ENCODE results near the gene TMEM254.

DNA sequence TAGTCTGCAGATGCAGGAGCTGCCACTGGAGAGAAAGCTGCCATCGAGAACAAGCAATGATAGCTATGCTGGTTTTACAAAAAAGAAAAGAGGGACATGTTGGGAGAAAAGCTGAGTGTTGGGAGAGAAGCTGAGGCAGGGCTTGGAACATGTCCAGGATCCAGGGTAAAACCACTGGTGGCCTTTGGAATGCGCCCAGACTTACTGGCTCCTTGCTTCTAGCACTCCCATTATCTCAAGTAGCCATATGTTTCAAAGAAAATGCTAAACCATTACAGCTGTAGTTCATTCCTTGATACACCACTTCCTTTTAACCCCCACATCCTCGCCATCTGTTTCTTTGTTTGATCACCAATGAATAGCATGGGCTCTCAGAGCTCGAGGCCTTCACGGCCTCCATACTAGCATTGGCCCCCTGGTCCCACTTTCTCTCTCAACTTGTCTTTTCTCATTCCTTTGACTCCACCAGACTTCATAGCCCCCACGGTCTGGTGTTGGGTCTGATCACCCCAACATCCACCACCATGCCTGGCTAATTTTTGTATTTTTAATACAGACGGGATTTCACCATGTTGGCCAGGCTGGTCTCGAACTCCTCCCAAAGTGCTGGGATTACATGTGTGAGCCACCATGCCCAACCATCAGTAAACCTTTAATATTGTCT, 30.2 kb downstream of the TMEM254 start:
- TF ChIP-seq, protein P1, sequence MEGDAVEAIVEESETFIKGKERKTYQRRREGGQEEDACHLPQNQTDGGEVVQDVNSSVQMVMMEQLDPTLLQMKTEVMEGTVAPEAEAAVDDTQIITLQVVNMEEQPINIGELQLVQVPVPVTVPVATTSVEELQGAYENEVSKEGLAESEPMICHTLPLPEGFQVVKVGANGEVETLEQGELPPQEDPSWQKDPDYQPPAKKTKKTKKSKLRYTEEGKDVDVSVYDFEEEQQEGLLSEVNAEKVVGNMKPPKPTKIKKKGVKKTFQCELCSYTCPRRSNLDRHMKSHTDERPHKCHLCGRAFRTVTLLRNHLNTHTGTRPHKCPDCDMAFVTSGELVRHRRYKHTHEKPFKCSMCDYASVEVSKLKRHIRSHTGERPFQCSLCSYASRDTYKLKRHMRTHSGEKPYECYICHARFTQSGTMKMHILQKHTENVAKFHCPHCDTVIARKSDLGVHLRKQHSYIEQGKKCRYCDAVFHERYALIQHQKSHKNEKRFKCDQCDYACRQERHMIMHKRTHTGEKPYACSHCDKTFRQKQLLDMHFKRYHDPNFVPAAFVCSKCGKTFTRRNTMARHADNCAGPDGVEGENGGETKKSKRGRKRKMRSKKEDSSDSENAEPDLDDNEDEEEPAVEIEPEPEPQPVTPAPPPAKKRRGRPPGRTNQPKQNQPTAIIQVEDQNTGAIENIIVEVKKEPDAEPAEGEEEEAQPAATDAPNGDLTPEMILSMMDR (CRISPR knock-in tag; IDR thresholded peaks at IDR 0.05), result no peak
- TF ChIP-seq ZKSCAN1 (IDR thresholded peaks at IDR 0.05; ENCODE audit: low read length), result no peak
